ENCODE results near the gene CLDN24. TPM values are rescaled to one million over a fixed set of nuclear protein-coding genes. Genes with fewer than 3 reads are reported as not detected.

Gene CLDN24
- total RNA-seq, 2 donors from 2014 or later: not detected

GRCh38 chr4:183342541-183343533 lies 20.6 kb upstream of the CLDN24 start:
- Histone ChIP-seq H3K4me1 (ENCODE audit: control insufficient read depth, insufficient read depth, low read length) (peaks cover 4% of the 10 kb centered on the region), H3K4me3 (ENCODE audit: low read length) (no peak overlapping the region), H3K36me3 (ENCODE audit: control insufficient read depth, insufficient read depth, low read length) (no peaks in the 10 kb centered on the region), H3K27ac (ENCODE audit: low read depth, low read length) (no peak overlapping the region), H3K9ac (ENCODE audit: extremely low read depth, low read length, poor library complexity, severe bottlenecking) (no peak overlapping the region), H3K9me3 (ENCODE audit: control insufficient read depth, low read length) (no peaks in the 10 kb centered on the region), H3K27me3 (ENCODE audit: control insufficient read depth, insufficient read depth, low read length, poor library complexity, severe bottlenecking) (no peaks in the 10 kb centered on the region)
- Mint-ChIP-seq H3K27me3 (ENCODE audit: insufficient read depth) (peaks cover 2% of the 10 kb centered on the region), H3K4me3 (no peak overlapping the region), H3K9me3 (no peaks in the 10 kb centered on the region), H3K36me3 (ENCODE audit: low read depth) (no peaks in the 10 kb centered on the region), H3K4me1 (peaks cover 6% of the 10 kb centered on the region), H3K27ac (no peak overlapping the region)
- no peak for DNase-seq
- WGBS, 2 experiments (ENCODE audit: insufficient coverage in 1 of 2, insufficient read length in 1 of 2): 95 to 97% methylated on average over 20 to 40 of the region's 40 CpGs
- no peak for TF ChIP-seq CTCF (conservative IDR thresholded peaks at IDR 0.05)

GRCh38 chr4:183337833-183338232 lies 15.6 kb upstream of the CLDN24 start:
- no peak for TF ChIP-seq CTCF (conservative IDR thresholded peaks at IDR 0.05)
- Histone ChIP-seq H3K27me3 (ENCODE audit: control insufficient read depth, insufficient read depth, low read length, poor library complexity, severe bottlenecking) (no peaks in the 10 kb centered on the region), H3K9me3 (ENCODE audit: control insufficient read depth, low read length) (no peaks in the 10 kb centered on the region), H3K4me3 (ENCODE audit: low read length) (no peak overlapping the region), H3K36me3 (ENCODE audit: control insufficient read depth, insufficient read depth, low read length) (no peaks in the 10 kb centered on the region), H3K9ac (ENCODE audit: extremely low read depth, low read length, poor library complexity, severe bottlenecking) (no peak overlapping the region), H3K27ac (ENCODE audit: low read depth, low read length) (no peak overlapping the region), H3K4me1 (ENCODE audit: control insufficient read depth, insufficient read depth, low read length) (no peaks in the 10 kb centered on the region)
- Mint-ChIP-seq H3K4me1 (peaks cover 4% of the 10 kb centered on the region), H3K9me3 (no peaks in the 10 kb centered on the region), H3K4me3 (no peak overlapping the region), H3K27me3 (ENCODE audit: insufficient read depth) (peaks cover 3% of the 10 kb centered on the region), H3K36me3 (ENCODE audit: low read depth) (no peaks in the 10 kb centered on the region), H3K27ac (no peak overlapping the region)
- DNase-seq: no peak
- WGBS, 2 experiments (ENCODE audit: insufficient coverage in 1 of 2, insufficient read length in 1 of 2): 89 to 93% methylated on average over 5 to 7 of the region's 7 CpGs

GRCh38 chr4:183337349-183337748 lies 15.1 kb upstream of the CLDN24 start:
- TF ChIP-seq CTCF (conservative IDR thresholded peaks at IDR 0.05): no peak
- H3K9me3 ChIP-seq (ENCODE audit: control insufficient read depth, low read length): no peaks in the 10 kb centered on the region
- peaks cover 4% of the 10 kb centered on the region for H3K27me3 Mint-ChIP-seq (ENCODE audit: insufficient read depth)
- DNase-seq: no peak
- H3K36me3 Mint-ChIP-seq (ENCODE audit: low read depth): no peaks in the 10 kb centered on the region
- no peak overlapping the region for H3K27ac Mint-ChIP-seq
- H3K4me1 ChIP-seq (ENCODE audit: control insufficient read depth, insufficient read depth, low read length): no peaks in the 10 kb centered on the region
- no peak overlapping the region for H3K4me3 Mint-ChIP-seq
- 90 to 92% methylated on average over 2 to 9 of the region's 9 CpGs for WGBS, 2 experiments (ENCODE audit: insufficient coverage in 1 of 2, insufficient read length in 1 of 2)
- no peaks in the 10 kb centered on the region for H3K9me3 Mint-ChIP-seq
- no peak overlapping the region for H3K4me3 ChIP-seq (ENCODE audit: low read length)
- no peaks in the 10 kb centered on the region for H3K27me3 ChIP-seq (ENCODE audit: control insufficient read depth, insufficient read depth, low read length, poor library complexity, severe bottlenecking)
- no peak overlapping the region for H3K9ac ChIP-seq (ENCODE audit: extremely low read depth, low read length, poor library complexity, severe bottlenecking)
- H3K36me3 ChIP-seq (ENCODE audit: control insufficient read depth, insufficient read depth, low read length): no peaks in the 10 kb centered on the region
- no peak overlapping the region for H3K27ac ChIP-seq (ENCODE audit: low read depth, low read length)
- H3K4me1 Mint-ChIP-seq: peaks cover 4% of the 10 kb centered on the region
